WTC11 (cell line): ENCODE measurements around the gene RANBP10. TPM values are rescaled to one million over a fixed set of nuclear protein-coding genes. Genes with fewer than 3 reads are reported as not detected.

ENCODE experiments used
- ESRRA ChIP-seq: sonication (generic); formaldehyde crosslinking; IDR thresholded peaks from 2 replicates; pipeline ENCODE4 v1.8.1; 2022; ENCODE audit warnings: mild to moderate bottlenecking, missing genetic modification reagents, borderline replicate concordance
- GABPB1 ChIP-seq: sonication (generic); formaldehyde crosslinking; IDR thresholded peaks from 2 replicates; pipeline ENCODE4 v1.8.1; 2023; ENCODE audit warnings: mild to moderate bottlenecking, missing genetic modification reagents
- GRHL2 ChIP-seq: fragments of 250-450 bp; sonication (Bioruptor Pico); IDR thresholded peaks from 2 replicates; pipeline ENCODE4 v1.8.0; 2022; ENCODE audit warnings: mild to moderate bottlenecking, moderate library complexity; ENCODE audit not compliant: insufficient replicate concordance, severe bottlenecking
- HMGA2 ChIP-seq: fragments of 250-450 bp; sonication (Bioruptor Pico); IDR thresholded peaks from 2 replicates; pipeline ENCODE4 v1.4.0; 2021; ENCODE audit warnings: mild to moderate bottlenecking, moderate library complexity
- SMAD3 ChIP-seq: sonication (generic); formaldehyde crosslinking; IDR thresholded peaks from 2 replicates; pipeline ENCODE4 v1.8.0; 2022; ENCODE audit warnings: missing genetic modification reagents, mild to moderate bottlenecking, borderline replicate concordance
- ZNF219 ChIP-seq: sonication (generic); formaldehyde crosslinking; IDR thresholded peaks from 2 replicates; pipeline ENCODE4 v1.8.0; 2023; ENCODE audit warnings: missing genetic modification reagents, mild to moderate bottlenecking, borderline replicate concordance
- ZNF263 ChIP-seq: sonication (generic); formaldehyde crosslinking; IDR thresholded peaks from 2 replicates; pipeline ENCODE4 v1.8.1; 2022; ENCODE audit warnings: low read depth, mild to moderate bottlenecking, moderate library complexity, missing genetic modification reagents
- ZNF317 ChIP-seq: sonication (generic); formaldehyde crosslinking; IDR thresholded peaks from 2 replicates; pipeline ENCODE4 v1.8.1; 2023; ENCODE audit warnings: low read depth, mild to moderate bottlenecking, moderate library complexity, missing genetic modification reagents, borderline replicate concordance
- ZNF396 ChIP-seq: fragments of 250-450 bp; sonication (Bioruptor Pico); IDR thresholded peaks from 2 replicates; pipeline ENCODE4 v1.8.0; 2021; ENCODE audit warnings: mild to moderate bottlenecking, moderate library complexity, borderline replicate concordance
- ZNF423 ChIP-seq: fragments of 250-450 bp; sonication (Bioruptor Pico); IDR thresholded peaks from 2 replicates; pipeline ENCODE4 v2.1.2; 2022; ENCODE audit warnings: mild to moderate bottlenecking, moderate library complexity
- total RNA-seq: library from RNA; stranded (reverse); gene quantifications from 3 replicates; pipeline ENCODE4 v1.2.3, GENCODE V29; 2021
- TF ChIP-seq, protein P1 (sequence below): sonication (generic); formaldehyde crosslinking; IDR thresholded peaks from 2 replicates; pipeline ENCODE4 v1.8.0; 2023; ENCODE audit warnings: missing genetic modification reagents, mild to moderate bottlenecking, borderline replicate concordance
- TF ChIP-seq, protein P2 (sequence below): sonication (generic); formaldehyde crosslinking; IDR thresholded peaks from 2 replicates; pipeline ENCODE4 v1.8.1; 2022; ENCODE audit warnings: low read depth, missing genetic modification reagents, borderline replicate concordance
- TF ChIP-seq, protein P3 (sequence below): sonication (generic); formaldehyde crosslinking; conservative IDR thresholded peaks from 2 replicates; pipeline ENCODE4 v1.8.1; 2022; ENCODE audit warnings: mild to moderate bottlenecking, missing genetic modification reagents
- TF ChIP-seq, protein P4 (sequence below): fragments of 250-450 bp; sonication (Bioruptor Pico); IDR thresholded peaks from 2 replicates; pipeline ENCODE4 v1.9.0; 2021; ENCODE audit warnings: moderate library complexity, mild to moderate bottlenecking, inconsistent platforms, borderline replicate concordance
- TF ChIP-seq, protein P5 (sequence below): fragments of 200-600 bp; IDR thresholded peaks from 2 replicates; pipeline ENCODE4 v1.8.0; 2022; ENCODE audit warnings: antibody characterized with exemption
- TF ChIP-seq, protein P6 (sequence below): sonication (generic); formaldehyde crosslinking; IDR thresholded peaks from 2 replicates; pipeline ENCODE4 v1.8.1; 2023; ENCODE audit warnings: mild to moderate bottlenecking, missing genetic modification reagents, borderline replicate concordance
- TF ChIP-seq, protein P7 (sequence below): fragments of 250-450 bp; sonication (Bioruptor Pico); IDR thresholded peaks from 2 replicates; pipeline ENCODE4 v1.9.0; 2021; ENCODE audit warnings: mild to moderate bottlenecking
- TF ChIP-seq, protein P8 (sequence below): sonication (generic); formaldehyde crosslinking; IDR thresholded peaks from 2 replicates; pipeline ENCODE4 v1.8.0; 2022; ENCODE audit warnings: missing genetic modification reagents

Gene RANBP10
- total RNA-seq, 1 experiment from 2014 or later: 14.0 TPM

DNA sequence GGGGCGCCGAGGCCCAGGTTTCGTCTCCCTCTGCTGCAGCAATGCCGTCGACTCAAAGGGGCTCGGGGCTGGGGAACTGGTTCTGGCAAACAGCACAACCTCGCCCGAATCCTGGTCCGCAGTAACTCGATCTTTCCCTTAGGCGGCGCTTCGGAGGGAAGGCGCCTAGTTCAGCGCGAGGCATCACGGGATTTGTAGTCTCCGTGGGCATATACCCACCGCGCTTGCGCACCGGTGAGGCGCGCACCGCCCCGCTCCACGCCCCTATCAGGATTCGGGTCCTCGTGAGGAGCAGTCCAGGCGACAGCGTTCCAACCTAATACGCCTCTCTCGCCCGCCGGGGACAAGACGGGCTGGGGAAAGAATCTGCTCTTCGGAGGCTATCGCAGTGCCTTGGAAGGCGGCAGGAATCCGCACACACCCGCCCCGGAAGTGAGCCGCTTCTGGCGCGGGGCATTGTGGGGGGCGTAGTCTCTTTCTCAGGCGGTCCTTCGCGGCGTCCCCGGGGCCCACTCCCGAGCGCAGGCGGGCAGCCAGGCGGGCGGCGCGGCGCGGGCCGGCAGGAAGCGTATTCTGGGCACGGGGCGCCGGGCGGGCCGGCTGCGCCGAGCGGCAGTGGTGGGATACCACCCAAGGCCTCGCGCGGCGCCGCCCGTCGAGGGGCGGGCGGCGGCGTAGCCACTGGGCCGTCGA is 35.6 kb upstream of the RANBP10 start, which contains the start of gene THAP11 (continued):
- TF ChIP-seq, protein P1, sequence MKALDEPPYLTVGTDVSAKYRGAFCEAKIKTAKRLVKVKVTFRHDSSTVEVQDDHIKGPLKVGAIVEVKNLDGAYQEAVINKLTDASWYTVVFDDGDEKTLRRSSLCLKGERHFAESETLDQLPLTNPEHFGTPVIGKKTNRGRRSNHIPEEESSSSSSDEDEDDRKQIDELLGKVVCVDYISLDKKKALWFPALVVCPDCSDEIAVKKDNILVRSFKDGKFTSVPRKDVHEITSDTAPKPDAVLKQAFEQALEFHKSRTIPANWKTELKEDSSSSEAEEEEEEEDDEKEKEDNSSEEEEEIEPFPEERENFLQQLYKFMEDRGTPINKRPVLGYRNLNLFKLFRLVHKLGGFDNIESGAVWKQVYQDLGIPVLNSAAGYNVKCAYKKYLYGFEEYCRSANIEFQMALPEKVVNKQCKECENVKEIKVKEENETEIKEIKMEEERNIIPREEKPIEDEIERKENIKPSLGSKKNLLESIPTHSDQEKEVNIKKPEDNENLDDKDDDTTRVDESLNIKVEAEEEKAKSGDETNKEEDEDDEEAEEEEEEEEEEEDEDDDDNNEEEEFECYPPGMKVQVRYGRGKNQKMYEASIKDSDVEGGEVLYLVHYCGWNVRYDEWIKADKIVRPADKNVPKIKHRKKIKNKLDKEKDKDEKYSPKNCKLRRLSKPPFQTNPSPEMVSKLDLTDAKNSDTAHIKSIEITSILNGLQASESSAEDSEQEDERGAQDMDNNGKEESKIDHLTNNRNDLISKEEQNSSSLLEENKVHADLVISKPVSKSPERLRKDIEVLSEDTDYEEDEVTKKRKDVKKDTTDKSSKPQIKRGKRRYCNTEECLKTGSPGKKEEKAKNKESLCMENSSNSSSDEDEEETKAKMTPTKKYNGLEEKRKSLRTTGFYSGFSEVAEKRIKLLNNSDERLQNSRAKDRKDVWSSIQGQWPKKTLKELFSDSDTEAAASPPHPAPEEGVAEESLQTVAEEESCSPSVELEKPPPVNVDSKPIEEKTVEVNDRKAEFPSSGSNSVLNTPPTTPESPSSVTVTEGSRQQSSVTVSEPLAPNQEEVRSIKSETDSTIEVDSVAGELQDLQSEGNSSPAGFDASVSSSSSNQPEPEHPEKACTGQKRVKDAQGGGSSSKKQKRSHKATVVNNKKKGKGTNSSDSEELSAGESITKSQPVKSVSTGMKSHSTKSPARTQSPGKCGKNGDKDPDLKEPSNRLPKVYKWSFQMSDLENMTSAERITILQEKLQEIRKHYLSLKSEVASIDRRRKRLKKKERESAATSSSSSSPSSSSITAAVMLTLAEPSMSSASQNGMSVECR (CRISPR knock-in tag): peak; percentile 22; the same call in 1 of the 2 replicates
- TF ChIP-seq ZNF317 (CRISPR knock-in tag) (no peak), GRHL2 (CRISPR knock-in tag) (no peak), ESRRA (CRISPR knock-in tag) (no peak), GABPB1 (CRISPR knock-in tag) (peak; percentile 82), ZNF219 (no peak), ZNF263 (CRISPR knock-in tag) (no peak), HMGA2 (CRISPR knock-in tag) (no peak), ZNF396 (CRISPR knock-in tag) (no peak), ZNF423 (CRISPR knock-in tag) (no peak), SMAD3 (0 out of 2 replicates have a peak, but pooled peaks have one; percentile 29)
- TF ChIP-seq, protein P2, sequence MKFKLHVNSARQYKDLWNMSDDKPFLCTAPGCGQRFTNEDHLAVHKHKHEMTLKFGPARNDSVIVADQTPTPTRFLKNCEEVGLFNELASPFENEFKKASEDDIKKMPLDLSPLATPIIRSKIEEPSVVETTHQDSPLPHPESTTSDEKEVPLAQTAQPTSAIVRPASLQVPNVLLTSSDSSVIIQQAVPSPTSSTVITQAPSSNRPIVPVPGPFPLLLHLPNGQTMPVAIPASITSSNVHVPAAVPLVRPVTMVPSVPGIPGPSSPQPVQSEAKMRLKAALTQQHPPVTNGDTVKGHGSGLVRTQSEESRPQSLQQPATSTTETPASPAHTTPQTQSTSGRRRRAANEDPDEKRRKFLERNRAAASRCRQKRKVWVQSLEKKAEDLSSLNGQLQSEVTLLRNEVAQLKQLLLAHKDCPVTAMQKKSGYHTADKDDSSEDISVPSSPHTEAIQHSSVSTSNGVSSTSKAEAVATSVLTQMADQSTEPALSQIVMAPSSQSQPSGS: no peak
- TF ChIP-seq, protein P3, sequence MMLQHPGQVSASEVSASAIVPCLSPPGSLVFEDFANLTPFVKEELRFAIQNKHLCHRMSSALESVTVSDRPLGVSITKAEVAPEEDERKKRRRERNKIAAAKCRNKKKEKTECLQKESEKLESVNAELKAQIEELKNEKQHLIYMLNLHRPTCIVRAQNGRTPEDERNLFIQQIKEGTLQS (CRISPR knock-in tag): no peak
- TF ChIP-seq, protein P4, sequence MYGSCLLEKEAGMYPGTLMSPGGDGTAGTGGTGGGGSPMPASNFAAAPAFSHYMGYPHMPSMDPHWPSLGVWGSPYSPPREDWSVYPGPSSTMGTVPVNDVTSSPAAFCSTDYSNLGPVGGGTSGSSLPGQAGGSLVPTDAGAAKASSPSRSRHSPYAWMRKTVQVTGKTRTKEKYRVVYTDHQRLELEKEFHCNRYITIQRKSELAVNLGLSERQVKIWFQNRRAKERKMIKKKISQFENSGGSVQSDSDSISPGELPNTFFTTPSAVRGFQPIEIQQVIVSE (CRISPR knock-in tag): no peak
- TF ChIP-seq, protein P5, sequence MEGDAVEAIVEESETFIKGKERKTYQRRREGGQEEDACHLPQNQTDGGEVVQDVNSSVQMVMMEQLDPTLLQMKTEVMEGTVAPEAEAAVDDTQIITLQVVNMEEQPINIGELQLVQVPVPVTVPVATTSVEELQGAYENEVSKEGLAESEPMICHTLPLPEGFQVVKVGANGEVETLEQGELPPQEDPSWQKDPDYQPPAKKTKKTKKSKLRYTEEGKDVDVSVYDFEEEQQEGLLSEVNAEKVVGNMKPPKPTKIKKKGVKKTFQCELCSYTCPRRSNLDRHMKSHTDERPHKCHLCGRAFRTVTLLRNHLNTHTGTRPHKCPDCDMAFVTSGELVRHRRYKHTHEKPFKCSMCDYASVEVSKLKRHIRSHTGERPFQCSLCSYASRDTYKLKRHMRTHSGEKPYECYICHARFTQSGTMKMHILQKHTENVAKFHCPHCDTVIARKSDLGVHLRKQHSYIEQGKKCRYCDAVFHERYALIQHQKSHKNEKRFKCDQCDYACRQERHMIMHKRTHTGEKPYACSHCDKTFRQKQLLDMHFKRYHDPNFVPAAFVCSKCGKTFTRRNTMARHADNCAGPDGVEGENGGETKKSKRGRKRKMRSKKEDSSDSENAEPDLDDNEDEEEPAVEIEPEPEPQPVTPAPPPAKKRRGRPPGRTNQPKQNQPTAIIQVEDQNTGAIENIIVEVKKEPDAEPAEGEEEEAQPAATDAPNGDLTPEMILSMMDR: peak; percentile 69
- TF ChIP-seq, protein P6, sequence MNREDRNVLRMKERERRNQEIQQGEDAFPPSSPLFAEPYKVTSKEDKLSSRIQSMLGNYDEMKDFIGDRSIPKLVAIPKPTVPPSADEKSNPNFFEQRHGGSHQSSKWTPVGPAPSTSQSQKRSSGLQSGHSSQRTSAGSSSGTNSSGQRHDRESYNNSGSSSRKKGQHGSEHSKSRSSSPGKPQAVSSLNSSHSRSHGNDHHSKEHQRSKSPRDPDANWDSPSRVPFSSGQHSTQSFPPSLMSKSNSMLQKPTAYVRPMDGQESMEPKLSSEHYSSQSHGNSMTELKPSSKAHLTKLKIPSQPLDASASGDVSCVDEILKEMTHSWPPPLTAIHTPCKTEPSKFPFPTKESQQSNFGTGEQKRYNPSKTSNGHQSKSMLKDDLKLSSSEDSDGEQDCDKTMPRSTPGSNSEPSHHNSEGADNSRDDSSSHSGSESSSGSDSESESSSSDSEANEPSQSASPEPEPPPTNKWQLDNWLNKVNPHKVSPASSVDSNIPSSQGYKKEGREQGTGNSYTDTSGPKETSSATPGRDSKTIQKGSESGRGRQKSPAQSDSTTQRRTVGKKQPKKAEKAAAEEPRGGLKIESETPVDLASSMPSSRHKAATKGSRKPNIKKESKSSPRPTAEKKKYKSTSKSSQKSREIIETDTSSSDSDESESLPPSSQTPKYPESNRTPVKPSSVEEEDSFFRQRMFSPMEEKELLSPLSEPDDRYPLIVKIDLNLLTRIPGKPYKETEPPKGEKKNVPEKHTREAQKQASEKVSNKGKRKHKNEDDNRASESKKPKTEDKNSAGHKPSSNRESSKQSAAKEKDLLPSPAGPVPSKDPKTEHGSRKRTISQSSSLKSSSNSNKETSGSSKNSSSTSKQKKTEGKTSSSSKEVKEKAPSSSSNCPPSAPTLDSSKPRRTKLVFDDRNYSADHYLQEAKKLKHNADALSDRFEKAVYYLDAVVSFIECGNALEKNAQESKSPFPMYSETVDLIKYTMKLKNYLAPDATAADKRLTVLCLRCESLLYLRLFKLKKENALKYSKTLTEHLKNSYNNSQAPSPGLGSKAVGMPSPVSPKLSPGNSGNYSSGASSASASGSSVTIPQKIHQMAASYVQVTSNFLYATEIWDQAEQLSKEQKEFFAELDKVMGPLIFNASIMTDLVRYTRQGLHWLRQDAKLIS (CRISPR knock-in tag): no peak
- TF ChIP-seq, protein P7, sequence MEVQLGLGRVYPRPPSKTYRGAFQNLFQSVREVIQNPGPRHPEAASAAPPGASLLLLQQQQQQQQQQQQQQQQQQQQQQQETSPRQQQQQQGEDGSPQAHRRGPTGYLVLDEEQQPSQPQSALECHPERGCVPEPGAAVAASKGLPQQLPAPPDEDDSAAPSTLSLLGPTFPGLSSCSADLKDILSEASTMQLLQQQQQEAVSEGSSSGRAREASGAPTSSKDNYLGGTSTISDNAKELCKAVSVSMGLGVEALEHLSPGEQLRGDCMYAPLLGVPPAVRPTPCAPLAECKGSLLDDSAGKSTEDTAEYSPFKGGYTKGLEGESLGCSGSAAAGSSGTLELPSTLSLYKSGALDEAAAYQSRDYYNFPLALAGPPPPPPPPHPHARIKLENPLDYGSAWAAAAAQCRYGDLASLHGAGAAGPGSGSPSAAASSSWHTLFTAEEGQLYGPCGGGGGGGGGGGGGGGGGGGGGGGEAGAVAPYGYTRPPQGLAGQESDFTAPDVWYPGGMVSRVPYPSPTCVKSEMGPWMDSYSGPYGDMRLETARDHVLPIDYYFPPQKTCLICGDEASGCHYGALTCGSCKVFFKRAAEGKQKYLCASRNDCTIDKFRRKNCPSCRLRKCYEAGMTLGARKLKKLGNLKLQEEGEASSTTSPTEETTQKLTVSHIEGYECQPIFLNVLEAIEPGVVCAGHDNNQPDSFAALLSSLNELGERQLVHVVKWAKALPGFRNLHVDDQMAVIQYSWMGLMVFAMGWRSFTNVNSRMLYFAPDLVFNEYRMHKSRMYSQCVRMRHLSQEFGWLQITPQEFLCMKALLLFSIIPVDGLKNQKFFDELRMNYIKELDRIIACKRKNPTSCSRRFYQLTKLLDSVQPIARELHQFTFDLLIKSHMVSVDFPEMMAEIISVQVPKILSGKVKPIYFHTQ (CRISPR knock-in tag): no peak
- TF ChIP-seq, protein P8, sequence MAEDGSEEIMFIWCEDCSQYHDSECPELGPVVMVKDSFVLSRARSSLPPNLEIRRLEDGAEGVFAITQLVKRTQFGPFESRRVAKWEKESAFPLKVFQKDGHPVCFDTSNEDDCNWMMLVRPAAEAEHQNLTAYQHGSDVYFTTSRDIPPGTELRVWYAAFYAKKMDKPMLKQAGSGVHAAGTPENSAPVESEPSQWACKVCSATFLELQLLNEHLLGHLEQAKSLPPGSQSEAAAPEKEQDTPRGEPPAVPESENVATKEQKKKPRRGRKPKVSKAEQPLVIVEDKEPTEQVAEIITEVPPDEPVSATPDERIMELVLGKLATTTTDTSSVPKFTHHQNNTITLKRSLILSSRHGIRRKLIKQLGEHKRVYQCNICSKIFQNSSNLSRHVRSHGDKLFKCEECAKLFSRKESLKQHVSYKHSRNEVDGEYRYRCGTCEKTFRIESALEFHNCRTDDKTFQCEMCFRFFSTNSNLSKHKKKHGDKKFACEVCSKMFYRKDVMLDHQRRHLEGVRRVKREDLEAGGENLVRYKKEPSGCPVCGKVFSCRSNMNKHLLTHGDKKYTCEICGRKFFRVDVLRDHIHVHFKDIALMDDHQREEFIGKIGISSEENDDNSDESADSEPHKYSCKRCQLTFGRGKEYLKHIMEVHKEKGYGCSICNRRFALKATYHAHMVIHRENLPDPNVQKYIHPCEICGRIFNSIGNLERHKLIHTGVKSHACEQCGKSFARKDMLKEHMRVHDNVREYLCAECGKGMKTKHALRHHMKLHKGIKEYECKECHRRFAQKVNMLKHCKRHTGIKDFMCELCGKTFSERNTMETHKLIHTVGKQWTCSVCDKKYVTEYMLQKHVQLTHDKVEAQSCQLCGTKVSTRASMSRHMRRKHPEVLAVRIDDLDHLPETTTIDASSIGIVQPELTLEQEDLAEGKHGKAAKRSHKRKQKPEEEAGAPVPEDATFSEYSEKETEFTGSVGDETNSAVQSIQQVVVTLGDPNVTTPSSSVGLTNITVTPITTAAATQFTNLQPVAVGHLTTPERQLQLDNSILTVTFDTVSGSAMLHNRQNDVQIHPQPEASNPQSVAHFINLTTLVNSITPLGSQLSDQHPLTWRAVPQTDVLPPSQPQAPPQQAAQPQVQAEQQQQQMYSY (CRISPR knock-in tag): no peak
